Stimulated activated CD8-positive, alpha-beta memory T cell treated with anti-CD3 and anti-CD28 coated beads, Interleukin-2, amount 100 ng/mL, for 48 hours (primary cell): ENCODE results near the gene PDE4D.

ENCODE experiments used
- DNase-seq, 2 donors: peaks; one replicate each; pipeline ENCODE4 v3.0.0-alpha.2; 2020; ENCODE audit warnings: low read depth in 2 of 2

PDE4D gene

DNA sequence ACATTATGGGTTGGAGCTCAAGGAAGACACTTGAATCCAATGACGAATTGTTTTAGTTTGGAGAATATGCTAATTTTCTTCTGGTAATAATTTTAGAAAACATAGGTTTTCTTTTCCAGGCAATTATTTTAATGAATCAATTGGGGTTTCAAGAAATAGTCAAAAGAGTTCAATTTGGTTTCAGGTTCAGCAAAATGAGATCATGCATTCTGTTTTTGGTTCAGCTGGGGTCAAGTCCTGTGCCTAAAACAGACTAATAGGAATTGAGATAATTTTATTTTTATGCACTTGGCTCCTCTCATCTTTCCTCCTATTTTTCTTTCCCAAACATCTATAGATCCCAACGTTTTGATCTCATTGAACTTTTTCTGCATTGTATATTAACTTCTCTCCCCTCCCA is 713.8 kb downstream of the PDE4D start:
- DNase-seq = no peak

DNA sequence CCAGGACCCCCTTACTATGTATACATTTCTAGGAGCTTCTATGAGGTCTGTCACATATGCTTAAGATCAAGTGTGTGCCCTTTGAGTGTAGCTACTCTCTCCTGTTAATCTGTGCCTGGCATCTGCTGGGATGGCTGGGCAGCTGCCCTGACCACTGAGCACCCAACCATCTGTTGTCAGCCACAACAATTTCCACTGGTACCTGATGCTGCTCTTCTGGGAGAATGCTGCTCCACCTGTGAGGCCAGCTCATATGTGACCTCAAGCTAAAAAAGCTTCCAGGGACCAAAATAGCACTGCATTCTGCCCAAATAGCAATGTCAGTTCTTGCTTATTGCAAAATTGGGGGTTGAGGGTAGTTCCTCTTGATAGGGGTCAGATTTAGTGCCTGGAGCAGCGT is 715.0 kb downstream of the PDE4D start:
- DNase-seq = no peak

DNA sequence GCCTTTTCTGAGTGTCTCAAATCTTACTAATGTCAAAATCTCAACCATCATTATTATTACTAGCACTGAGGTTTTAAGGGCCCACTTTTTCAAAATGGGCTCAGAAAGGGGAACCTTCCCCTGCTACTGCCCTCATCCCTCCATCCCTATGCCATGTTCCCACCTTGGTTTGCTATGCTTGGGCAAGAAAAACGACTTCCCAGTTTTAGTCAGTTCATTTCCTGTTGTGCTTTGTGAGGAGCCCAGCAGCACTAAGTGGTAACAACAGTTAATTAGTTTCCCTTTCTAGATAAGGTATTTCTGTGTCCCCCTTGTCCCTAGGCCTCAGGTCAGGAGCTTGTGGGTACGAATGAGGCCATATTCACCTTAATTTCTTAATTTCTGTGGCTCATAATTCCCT is 715.5 kb downstream of the PDE4D start:
- no peak for DNase-seq

DNA sequence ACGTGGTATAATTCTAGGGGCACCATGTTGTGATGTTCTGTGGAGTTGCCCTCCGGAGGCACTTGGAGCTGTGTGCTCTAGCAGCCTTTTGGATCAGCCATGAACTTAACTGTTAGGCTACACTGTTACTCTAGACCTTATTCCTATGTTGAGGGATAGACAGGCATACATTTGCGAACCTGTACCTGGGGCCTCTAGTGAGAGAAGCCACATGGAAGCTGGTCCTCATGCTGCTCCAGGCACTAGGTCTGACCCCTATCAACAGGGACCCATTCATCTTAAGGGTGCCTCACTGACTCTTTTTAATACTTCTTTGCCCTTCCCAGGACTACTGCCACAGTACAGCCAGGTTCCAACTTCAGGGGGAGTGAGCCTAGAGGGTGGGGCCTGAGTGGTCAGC is 715.9 kb downstream of the PDE4D start:
- DNase-seq = no peak

- DNase-seq = no peak
Measured at GRCh38 chr5:59174248-59174844, 719.2 kb downstream of the PDE4D start.

GRCh38 chr5:59173578-59173977 is 719.9 kb downstream of the PDE4D start:
- no peak for DNase-seq

DNA sequence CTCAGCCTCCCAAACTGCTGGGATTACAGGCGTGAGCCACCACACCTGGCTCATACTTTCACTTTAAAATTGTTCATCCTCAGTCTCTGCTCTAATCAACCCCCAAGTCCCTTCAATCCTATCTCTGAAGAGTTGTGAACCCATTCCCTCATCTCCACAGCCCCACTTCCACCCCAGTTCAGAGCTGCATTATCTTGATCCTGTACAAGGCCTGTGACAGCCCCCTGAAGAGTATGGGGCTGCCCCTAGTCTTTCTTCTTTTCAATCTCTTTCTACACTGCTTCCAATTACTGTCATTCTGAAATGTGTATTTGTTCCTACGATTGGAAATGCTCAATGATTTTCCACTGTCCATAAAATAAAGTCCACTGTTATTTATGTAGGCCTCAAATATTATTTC is 722.4 kb downstream of the PDE4D start:
- no peak for DNase-seq

DNA sequence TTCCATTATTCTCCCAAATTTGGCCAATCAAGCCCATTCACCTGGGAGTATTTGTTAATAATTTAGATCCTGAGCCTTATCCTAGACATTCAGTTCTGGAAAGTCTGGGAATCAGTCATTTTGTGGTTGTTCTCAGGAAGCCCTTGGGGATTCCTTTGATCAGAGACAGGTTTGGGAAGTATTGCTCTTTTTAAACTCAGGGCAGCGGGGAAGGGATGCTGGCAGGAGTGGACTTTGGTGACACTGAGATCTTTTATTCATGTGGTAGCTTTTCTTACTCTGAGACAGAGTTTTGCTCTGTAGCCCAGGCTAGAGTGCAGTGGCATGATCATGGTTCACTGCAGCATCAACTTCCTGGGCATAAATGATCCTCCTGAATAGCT is 723.8 kb downstream of the PDE4D start:
- no peak for DNase-seq

GRCh38 chr5:59169081-59169767 is 724.3 kb downstream of the PDE4D start:
- no peak for DNase-seq

DNA sequence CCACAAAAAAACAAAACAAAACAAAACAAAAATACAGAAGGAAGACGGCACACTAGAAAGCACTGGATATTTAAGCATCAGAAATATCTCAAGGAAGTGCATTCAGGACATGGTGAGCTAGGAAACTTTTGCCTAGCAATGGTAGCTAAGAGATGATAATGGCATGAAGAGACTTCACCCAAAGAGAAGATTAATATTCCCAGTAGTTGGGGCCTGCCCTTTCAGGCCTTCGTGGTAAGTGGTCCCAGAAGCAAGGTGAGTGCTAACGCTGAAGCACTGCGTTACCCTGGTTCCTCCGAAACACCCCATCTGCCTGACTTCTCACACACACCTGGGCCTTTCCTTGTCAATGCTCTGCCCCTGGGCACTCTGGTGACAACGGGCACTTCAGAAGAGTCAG is 725.5 kb downstream of the PDE4D start:
- DNase-seq = no peak

GRCh38 chr5:59164041-59164830 is 729.3 kb downstream of the PDE4D start:
- no peak for DNase-seq

DNA sequence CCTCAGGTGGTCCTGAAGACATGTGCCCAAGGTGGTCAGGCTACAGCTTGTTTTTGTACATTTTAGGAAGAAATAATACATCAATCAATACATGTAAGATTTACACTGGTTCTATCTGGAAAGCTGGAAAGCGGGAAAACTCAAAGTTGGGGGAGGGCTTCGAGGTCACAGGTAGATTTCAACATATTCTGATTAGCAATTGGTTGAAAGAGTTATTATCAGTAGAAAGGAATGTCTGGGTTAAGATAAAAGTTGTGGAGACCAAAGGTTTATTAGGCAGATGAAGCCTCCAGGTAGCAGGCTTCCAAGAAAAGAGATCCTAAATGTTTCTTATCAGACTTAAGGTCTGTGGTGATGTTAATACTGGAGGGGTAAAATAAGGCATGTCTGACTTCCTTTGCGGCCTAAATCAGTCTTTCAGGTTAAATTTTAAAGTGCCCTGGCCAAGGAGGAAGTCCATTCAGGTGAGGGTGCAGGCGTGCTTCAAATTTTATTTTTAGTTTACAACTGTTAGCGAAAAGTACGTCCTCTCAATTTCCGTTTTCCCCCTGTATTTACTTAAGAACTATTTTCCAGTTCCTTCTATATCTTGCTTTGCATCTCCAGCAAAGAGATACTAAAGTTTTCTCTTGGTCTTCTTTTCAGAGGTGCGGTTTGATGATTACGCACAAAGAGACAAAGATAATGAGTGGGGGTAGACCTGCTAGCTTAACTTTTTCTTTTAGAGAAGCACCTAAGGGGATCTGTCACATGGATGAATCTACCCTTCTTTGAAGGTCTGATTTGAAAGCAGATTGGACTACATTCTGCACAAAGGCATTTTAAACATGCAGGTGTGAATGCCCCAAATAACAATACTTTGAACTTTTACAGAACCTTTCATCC is 732.1 kb downstream of the PDE4D start:
- no peak for DNase-seq

DNA sequence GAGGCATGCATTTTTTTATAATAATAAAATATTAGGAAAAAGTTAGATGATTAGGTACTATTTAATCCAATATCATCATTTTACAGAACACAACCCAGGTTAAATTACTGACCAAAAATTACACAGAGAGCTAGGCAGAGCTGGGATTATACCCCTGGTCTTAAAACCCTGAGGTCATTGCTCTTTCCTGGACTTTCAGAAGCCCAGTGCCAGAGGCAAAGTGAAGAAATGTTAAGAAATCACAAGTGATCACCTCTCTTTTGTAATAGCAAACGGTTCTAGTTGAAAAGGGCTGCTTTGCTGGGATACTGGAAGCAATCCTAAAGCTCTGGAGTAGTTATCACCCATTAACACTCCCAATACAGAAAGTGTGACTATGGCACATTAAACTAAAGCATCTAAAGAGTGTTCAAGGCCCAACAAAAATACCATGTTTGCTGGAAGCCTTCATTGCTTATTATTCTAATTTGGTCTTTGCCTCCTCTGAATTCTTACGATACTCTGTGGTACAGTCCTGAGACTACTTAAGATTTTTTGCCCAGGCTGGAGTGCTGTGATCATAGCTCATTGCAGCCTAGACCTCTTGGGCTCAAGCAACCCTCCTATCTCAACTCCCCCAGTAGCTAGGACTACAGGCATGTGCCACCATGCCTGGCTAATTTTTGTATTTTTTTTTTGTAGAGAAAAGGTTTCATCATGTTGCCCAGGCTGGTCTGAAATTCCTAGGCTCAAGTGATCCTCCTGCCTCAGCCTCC is 734.7 kb downstream of the PDE4D start:
- no peak for DNase-seq

DNA sequence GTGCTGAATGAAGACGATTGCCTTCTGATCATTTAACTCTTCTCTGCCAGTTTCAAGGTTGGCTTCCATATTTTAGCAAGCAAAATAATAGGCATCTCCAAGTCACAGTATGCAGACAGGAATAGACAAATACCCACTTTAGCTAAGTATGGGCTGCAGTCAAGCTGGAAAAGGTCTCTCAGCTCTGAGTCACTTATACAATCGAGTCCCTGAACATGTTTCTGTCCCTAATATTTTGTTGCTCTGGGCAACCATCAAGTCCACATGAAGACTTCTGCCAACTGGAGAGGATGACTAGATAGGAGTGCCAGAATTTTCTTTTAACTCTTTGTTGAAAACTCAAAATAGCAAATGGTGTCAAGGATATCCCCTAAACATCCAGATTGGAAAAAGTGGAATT is 735.4 kb downstream of the PDE4D start:
- no peak for DNase-seq

DNA sequence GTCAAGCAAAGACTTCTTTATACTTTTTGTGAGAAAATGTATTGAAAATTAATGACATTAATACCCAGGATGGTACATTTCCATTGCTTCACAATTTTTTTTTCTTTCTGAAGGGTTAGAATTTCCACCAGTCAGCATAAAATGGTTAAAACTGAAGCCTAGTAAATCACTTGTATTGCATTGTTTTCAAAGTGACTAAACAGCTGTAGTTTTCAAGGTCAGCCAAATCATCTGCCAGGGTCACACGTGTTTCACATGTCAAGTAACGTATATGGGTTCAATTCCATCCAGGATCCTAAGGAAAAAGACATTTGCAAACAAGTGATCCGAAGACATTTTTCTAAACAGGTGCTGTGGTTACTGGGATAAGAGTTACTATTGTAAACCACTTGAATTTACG is 736.5 kb downstream of the PDE4D start:
- DNase-seq = no peak

DNA sequence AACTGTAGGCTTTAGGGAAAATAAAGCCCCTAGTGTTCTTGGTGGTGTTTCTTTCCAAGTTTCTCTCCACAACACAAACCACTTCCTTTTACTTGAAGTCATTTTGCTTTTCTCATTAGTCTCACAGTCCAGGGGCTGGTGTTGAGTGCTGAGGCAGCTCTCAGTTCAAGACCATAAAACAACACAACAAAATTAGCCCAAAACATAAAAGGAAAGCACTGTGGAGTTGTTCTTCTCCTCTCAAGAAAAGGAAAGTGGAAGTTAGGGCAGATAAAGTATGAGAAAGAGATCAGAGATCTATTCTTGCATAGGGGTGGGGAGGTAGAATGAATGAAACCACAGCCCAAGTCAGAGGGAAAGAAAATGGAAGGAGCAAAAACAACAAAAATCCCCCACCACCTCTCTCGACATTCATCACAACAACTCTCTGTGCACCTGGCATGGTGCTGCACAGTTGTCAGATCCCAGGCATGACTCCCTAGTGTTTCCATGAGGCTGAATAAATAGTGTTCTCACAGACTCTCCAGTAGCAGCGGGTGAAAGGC is 740.8 kb downstream of the PDE4D start:
- DNase-seq = no peak

DNA sequence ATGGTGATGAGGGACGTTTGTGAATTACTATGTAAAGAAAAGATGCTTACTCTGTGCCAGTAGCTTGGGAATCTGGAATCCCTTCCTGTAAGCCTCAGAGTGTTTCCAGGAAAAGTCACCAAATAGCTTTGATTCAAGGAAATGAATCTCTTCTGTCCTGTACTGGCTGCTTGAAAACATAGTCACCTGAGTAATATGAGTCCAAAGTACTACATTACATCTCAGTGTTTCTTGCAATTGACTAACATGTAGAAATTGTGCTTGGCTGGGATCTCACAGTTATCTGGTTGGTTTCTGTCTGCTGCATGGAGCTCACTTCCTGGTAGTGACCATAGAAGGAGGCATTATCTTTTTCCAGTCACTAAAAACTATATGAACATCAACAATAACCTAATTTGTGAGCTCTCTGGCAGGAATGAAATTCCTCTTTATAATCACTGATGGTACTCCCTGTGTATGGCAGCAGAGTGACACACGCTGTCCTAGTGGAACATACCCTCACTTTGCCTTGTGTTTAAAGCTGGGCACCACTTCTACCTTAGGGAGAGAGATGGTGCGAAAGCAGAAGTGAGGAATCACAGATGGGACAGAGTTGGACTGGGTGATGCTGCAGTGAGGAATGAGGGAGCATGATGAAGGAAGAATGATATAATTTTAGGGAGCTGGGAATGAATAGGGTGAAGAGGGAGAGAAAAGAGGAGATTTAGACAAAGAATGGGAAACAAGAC is 742.2 kb downstream of the PDE4D start:
- no peak for DNase-seq

GRCh38 chr5:59149827-59150226 is 743.7 kb downstream of the PDE4D start:
- no peak for DNase-seq

DNA sequence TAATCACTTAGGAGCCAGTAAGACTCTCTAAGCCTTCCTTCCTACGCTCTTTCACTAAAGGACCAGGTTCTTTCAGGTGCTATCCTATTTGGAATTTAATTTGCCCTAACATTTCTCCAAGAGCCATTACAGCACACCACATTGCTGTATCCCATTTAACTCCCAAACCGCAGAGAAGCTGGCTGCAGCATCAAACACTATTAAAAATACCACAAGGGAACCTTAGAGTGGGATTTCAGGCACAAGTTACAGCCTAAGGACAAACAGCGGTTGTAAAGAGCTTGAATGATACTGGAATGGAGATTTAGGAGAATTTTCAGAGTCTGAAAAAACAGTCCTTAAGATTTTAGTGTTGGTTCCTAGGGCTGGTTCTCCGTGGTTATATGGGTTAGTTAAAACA is 744.3 kb downstream of the PDE4D start:
- no peak for DNase-seq

DNA sequence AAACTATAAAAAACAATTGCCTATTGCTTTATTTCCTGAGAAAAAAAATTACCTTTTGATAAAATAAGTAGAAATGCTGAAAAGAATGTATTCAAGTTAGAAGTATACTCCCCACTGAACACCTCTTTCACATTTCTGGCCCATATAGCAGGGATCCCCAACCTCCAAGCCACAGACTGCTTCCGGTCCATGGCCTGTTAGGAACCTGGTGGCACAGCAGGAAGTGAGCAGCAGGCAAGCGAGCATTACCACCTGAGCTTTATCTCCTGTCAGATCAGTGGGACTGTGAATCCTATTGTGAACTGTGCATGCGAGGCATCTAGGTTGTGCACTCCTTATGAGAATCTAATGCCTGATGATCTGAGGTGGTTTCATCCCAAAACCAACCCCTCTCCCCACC is 746.8 kb downstream of the PDE4D start:
- no peak for DNase-seq
